GM19023 (cell line): ENCODE measurements around the gene ZG16.
"Not testable (repeated sequence)": the region's sequence is repeated elsewhere in the genome, so short reads cannot be mapped to it uniquely, and the experiment has no call there.

Source experiments
- ATAC-seq: cut with Tn5 transposase; IDR thresholded peaks from one replicate; pipeline ENCODE4 v1.9.1; 2021; ENCODE audit warnings: mild to moderate bottlenecking, moderate library complexity; ENCODE audit not compliant: unreplicated experiment

The ZG16 gene

DNA sequence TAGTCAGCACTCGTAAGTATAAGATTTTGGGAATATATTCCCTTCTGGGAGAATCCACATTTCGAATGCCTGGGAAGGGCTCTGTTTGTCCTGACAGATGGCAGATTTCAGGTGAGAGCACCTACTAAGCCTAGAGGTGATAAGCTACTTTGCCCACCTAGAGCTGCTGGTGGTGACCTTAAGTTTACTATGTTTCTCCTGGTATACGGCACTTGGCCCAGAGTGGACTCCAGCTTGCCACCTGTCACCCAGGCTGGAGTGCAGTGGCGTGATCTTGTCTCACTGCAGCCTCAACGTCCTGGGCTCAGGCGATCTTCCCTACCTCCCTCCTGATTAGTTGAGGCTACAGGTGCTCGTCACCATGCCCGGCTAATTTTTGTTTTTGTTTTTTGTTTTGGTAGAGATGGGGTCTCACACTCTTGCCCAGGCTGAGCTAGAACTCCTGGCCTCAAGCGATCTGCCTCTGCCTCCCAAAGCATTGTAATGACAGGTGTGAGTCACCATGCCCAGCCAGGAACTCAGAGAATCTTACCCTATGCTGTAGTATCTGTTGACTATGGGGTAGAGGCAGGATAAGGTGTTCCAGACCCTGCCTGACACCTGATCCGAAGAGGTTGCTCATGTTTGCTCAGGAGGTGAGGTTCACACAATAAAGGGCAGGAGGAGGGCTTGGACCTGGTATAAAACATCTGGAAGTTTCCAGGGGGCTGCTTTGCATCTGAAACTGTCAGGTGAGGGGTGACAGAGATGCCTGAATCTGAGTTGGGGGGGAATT is at the start of gene ZG16:
ZG16 (plus strand) TSS at position 681 of the 775 bp plus-strand sequence. CDS start 1,011 bp downstream, outside the sequence.
- ATAC-seq, result no peak

GRCh38 chr16:29729116-29729521 is 48.9 kb upstream of the ZG16 start:
- no peak for ATAC-seq

GRCh38 chr16:29730649-29731048 is 47.4 kb upstream of the ZG16 start:
- no peak for ATAC-seq

DNA sequence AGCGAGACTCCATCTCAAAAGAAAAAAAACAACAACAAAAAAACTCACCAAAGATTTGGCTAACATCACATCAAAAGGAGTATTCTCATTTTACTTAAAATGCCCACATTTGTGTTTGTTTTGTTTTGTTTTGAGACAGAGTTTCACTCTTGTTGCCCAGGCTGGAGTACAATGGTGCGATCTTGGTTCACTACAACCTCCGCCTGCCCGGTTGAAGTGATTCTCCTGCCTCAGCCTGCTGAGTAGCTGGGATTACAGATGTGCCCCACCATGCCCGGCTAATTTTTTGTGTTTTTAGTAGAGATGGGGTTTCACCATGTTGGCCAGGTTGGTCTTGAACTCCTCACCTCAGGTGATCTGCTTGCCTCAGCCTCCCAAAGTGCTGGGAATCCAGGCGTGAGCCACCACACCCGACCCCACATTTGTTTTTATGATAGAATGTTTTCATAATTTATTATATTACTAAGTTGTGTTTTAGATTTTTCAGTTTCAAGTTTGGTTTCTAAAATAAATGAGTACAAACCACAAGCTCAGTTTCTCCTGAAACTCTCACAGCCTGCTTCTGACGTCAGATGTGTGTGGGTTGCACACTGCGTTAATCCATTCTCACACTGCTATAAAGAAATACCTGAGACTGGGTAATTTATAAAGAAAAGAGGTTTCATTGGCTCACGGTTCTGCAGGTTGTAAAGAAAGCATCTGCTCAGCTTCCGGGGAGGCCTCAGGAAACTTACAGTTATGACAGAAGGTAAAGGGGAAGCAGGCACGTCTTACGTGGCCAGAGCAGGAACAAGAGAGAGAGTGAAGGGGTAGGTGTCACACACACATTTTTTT is 46.1 kb upstream of the ZG16 start:
- not testable (repeated sequence) for ATAC-seq

DNA sequence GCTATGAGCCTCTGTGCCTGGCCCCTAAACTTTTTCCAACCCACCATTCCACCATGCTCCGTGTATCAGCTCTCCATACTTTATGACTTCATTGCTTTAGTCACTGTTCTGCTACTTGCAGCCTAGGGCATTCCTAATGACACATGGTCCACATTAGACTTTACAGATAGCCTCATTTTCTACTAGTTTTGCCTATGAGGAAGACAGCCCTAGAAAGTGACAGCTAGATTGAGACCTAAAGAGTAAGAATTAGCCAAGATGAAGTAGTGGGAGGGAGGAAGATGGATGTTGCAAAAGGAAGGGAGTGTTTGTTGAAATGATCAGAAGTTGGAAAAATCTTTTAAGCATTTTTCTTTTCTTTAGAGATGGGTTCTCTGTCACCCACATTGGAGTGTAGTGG is 43.3 kb upstream of the ZG16 start:
- no peak for ATAC-seq

GRCh38 chr16:29736112-29736511 is 41.9 kb upstream of the ZG16 start:
- no peak for ATAC-seq

GRCh38 chr16:29736764-29737163 is 41.3 kb upstream of the ZG16 start:
- ATAC-seq, result no peak

GRCh38 chr16:29737713-29738112 is 40.3 kb upstream of the ZG16 start:
- ATAC-seq, result no peak

GRCh38 chr16:29738514-29738913 is 39.5 kb upstream of the ZG16 start:
- no peak for ATAC-seq

- ATAC-seq, result not testable (repeated sequence)
These were observed 38.0 kb upstream of the ZG16 start for GRCh38 chr16:29739927-29740629.

- not testable (repeated sequence) for ATAC-seq
These were observed 37.4 kb upstream of the ZG16 start for GRCh38 chr16:29740630-29741015.

DNA sequence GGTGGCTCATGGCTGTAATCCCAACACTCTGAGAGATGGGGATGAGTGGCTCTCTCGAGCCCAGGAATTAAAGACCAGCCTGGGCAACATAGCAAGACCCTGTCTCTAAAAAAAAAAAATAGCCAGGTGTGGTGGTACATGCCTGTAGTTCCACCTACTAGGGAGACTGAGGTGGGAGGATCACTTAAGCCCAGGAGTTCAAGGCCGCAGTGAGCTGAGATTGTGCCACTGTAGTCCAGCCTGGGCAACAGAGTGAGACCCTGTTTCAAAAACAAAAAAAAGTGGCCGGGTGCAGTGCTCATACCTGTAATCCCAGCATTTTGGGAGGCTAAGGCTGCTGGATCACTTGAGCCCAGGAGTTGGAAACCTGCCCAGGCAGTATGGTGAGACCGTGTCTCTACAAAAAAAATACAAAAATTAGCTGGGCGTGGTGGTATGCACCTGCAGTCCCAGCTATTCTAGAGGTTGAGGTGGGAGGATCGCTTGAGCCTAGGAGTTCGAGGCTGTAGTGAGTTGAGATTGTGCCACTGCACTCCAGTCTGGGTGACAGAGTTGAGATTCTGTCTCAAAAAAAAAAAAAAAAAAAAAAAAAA is 35.3 kb upstream of the ZG16 start:
- ATAC-seq, result no peak

DNA sequence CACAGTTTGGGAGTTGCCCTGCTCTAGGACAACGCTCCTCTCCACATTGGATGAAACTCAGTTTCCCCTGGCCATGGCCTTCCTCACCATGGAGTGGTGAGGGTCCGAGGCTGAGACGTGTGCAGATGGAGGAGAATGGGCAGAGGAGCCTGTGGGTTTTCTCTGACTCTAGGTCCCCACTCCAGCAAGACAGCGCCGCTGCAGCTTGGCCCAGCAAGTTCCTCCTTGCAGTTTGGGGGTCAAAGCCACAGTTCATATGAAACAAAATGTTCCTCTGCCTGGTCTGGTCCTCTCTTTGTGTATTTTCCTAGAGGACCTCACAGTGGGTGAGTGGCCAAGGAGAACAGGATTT is 34.6 kb upstream of the ZG16 start:
- ATAC-seq, result no peak

- no peak for ATAC-seq
These were observed 34.1 kb upstream of the ZG16 start for GRCh38 chr16:29743827-29744531.

DNA sequence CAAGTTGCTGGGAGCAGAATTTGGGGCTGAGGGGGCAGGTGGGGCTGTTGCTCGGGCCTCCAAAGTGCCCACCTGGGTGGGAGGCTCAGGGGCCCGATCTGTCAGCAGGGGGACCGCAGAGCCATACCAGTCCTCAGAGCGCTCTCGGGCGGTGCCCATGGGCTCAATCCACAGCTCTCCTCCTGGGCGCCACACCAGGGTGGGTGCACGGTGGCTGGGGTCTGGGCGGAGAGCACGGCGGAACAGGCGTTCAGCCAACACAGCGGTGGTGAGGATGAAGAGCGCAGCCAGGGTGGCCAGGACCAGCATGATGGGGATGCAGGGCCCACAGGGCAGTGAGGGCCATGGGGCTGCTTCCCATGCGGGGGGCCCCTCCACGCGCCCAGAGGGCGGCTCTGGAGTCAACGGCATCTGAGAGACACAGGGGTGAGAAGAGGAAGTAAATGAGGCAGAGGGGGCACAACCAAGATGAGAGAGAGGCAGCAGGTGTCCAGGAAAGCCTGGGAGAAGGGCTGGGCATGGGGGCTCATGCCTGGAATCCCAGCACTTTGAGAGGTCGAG is 33.4 kb upstream of the ZG16 start:
- ATAC-seq, result no peak

DNA sequence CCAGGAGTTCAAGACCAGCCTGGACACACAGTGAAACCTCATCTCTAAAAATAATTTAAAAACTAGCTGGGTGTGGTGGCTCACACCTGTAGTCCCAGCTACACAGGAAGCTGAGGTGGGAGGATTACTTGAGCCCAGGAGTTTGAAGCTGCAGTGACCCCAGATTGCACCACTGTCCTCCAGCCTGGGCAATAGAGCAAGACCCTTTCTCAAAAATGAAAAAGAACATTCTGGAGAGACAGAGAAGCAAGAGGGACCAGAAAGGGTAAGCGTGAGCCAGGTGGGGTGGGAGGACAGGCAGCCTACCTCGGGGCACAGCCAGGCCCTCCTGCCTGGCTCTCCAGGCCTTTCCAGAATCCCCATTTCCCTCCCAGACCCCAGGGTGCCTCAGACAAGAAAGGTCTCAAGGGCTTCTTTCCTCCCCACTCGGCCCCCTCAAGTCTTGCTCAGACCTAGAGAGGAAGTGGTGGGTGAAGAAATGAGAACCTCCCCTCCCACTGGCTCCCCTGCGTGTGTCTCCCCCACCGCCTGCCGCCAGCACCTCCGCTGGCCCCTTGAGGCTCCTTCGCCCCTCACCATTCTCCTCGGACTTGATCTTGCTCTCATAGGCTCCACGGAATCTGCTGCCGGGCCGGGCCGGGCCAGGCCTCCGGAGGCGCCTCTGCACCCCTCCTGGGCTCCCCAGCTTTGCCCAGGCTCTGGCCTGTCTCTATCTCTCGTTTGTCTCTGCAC is 32.8 kb upstream of the ZG16 start:
- peak; percentile 37 for ATAC-seq

GRCh38 chr16:29745853-29746345 is 32.2 kb upstream of the ZG16 start, which contains the start of gene C16orf54:
C16orf54 (minus strand) TSS chr16:29745990; CDS start chr16:29744951, 1,039 bp downstream.
- peak; percentile 72 for ATAC-seq

DNA sequence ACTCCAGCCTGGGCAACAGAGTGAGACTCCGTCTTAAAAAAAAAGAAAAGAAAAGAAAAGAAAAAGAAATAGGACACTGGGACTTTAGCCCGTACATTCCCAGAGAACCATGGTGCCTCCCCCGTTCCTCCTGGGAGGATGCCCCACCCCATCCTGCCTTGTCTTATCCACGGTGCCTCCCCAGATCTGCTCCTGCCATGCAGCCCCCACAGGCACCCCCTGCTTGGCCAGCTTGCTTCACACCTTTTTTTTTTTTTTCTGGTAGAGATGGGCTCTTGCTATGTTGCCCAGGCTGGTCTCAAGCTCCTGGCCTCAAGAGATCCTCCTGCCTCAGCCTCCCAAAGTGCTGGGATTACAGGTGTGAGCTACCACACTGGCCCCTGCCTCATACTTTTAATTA is 31.5 kb upstream of the ZG16 start:
- not testable (repeated sequence) for ATAC-seq
